Mesenchymal stem cell (in vitro differentiated cells and primary cell): ENCODE measurements around the gene LPCAT3.

Source experiments
- DNase-seq: peaks from one replicate; pipeline ENCODE4 v3.0.0-alpha.2; 2013
- H2AFZ ChIP-seq: one replicate; pipeline ENCODE4 v1.6.1; 2013; ENCODE audit warnings: low read depth, mild to moderate bottlenecking, control low read depth, inconsistent platforms, low read length, moderate library complexity
- H2AK5ac ChIP-seq: 2 replicates; pipeline ENCODE4 v1.6.1; 2013; ENCODE audit warnings: low read length, moderate library complexity, mild to moderate bottlenecking, inconsistent platforms; ENCODE audit not compliant: severe bottlenecking
- H2BK120ac ChIP-seq: one replicate; pipeline ENCODE4 v1.6.1; 2013; ENCODE audit warnings: low read depth, mild to moderate bottlenecking, inconsistent platforms, low read length, moderate library complexity
- H2BK12ac ChIP-seq, 2 experiments: one replicate each; pipeline ENCODE4 v1.6.1; 2013; ENCODE audit warnings: inconsistent platforms in 2 of 2, low read length in 2 of 2, mild to moderate bottlenecking in 2 of 2, moderate library complexity in 2 of 2, control low read depth in 1 of 2
- H2BK15ac ChIP-seq: one replicate; pipeline ENCODE4 v1.6.1; 2013; ENCODE audit warnings: mild to moderate bottlenecking, low read depth, inconsistent platforms; ENCODE audit not compliant: poor library complexity, severe bottlenecking
- H2BK5ac ChIP-seq: 2 replicates; pipeline ENCODE4 v1.6.1; 2013; ENCODE audit warnings: low read depth, mild to moderate bottlenecking, low read length, control low read depth, inconsistent platforms; ENCODE audit not compliant: poor library complexity, severe bottlenecking
- H3K14ac ChIP-seq, 2 experiments: one replicate each; pipeline ENCODE4 v1.6.1; 2013; ENCODE audit warnings: inconsistent platforms in 2 of 2, low read length in 2 of 2, control low read depth in 1 of 2, mild to moderate bottlenecking in 1 of 2, moderate library complexity in 1 of 2
- H3K18ac ChIP-seq, 2 experiments: one replicate each; pipeline ENCODE4 v1.6.1; 2013; ENCODE audit warnings: inconsistent platforms in 2 of 2, low read length in 2 of 2, control low read depth in 1 of 2, low read depth in 1 of 2, mild to moderate bottlenecking in 1 of 2
- H3K23ac ChIP-seq, 2 experiments: one replicate each; pipeline ENCODE4 v1.6.1; 2013; ENCODE audit warnings: inconsistent platforms in 2 of 2, low read length in 2 of 2, mild to moderate bottlenecking in 2 of 2, moderate library complexity in 2 of 2, control low read depth in 1 of 2
- H3K27ac ChIP-seq: 2 replicates; pipeline ENCODE4 v1.5.1; 2013; ENCODE audit warnings: mild to moderate bottlenecking, moderate library complexity, low read length, control low read depth, inconsistent platforms; ENCODE audit not compliant: poor library complexity, severe bottlenecking
- H3K27me3 ChIP-seq, 2 experiments: 2 replicates each; pipeline versions ENCODE4 v1.6.1 to v1.7.0; 2013; ENCODE audit warnings: low read length in 2 of 2, mild to moderate bottlenecking in 2 of 2, moderate library complexity in 2 of 2, control low read depth in 1 of 2, inconsistent platforms in 1 of 2; ENCODE audit not compliant: control insufficient read depth in 1 of 2, insufficient read depth in 1 of 2
- H3K36me3 ChIP-seq, 2 experiments: 2 replicates each; pipeline versions ENCODE4 v1.6.1 to v1.7.0; 2013; ENCODE audit warnings: low read length in 2 of 2, control low read depth in 1 of 2, inconsistent platforms in 1 of 2, low read depth in 1 of 2, mild to moderate bottlenecking in 1 of 2; ENCODE audit not compliant: insufficient read depth in 2 of 2, control insufficient read depth in 1 of 2
- H3K4ac ChIP-seq, 2 experiments: one replicate each; pipeline ENCODE4 v1.6.1; 2013; ENCODE audit warnings: inconsistent platforms in 2 of 2, low read length in 2 of 2, mild to moderate bottlenecking in 2 of 2, moderate library complexity in 2 of 2, control low read depth in 1 of 2, low read depth in 1 of 2
- H3K4me1 ChIP-seq: 2 replicates; pipeline ENCODE4 v1.6.1; 2013; ENCODE audit warnings: low read depth, low read length, control low read depth; ENCODE audit not compliant: control insufficient read depth, insufficient read depth
- H3K4me2 ChIP-seq: 2 replicates; pipeline ENCODE4 v1.6.1; 2013; ENCODE audit warnings: low read length, mild to moderate bottlenecking, inconsistent platforms; ENCODE audit not compliant: poor library complexity, severe bottlenecking
- H3K4me3 ChIP-seq, 2 experiments: 2 replicates each; pipeline versions ENCODE4 v1.5.1 to v1.7.0; 2013; ENCODE audit warnings: low read length in 2 of 2, mild to moderate bottlenecking in 2 of 2, control low read depth in 1 of 2, low read depth in 1 of 2; ENCODE audit not compliant: insufficient read depth in 1 of 2
- H3K79me1 ChIP-seq: replicated peaks from 2 replicates; pipeline ENCODE4 v1.6.1; 2013; ENCODE audit warnings: mild to moderate bottlenecking, control low read depth, low read length, inconsistent platforms; ENCODE audit not compliant: poor library complexity, severe bottlenecking
- H3K9ac ChIP-seq: 2 replicates; pipeline ENCODE4 v1.7.0; 2013; ENCODE audit warnings: mild to moderate bottlenecking, low read length, moderate library complexity
- H3K9me3 ChIP-seq: 2 replicates; pipeline ENCODE4 v1.7.0; 2013; ENCODE audit warnings: mild to moderate bottlenecking, low read length; ENCODE audit not compliant: control insufficient read depth
- H4K8ac ChIP-seq: one replicate; pipeline ENCODE4 v1.6.1; 2013; ENCODE audit warnings: inconsistent platforms, mild to moderate bottlenecking, low read length, moderate library complexity
- H4K91ac ChIP-seq: one replicate; pipeline ENCODE4 v1.6.1; 2013; ENCODE audit warnings: mild to moderate bottlenecking, low read length, inconsistent platforms
- WGBS: methylation state at CpG from one replicate; pipeline ENCODE4 v1.1.7; 2013; ENCODE audit warnings: mixed read lengths; 5-methylcytosine and 5-hydroxymethylcytosine counted together

LPCAT3 gene

DNA sequence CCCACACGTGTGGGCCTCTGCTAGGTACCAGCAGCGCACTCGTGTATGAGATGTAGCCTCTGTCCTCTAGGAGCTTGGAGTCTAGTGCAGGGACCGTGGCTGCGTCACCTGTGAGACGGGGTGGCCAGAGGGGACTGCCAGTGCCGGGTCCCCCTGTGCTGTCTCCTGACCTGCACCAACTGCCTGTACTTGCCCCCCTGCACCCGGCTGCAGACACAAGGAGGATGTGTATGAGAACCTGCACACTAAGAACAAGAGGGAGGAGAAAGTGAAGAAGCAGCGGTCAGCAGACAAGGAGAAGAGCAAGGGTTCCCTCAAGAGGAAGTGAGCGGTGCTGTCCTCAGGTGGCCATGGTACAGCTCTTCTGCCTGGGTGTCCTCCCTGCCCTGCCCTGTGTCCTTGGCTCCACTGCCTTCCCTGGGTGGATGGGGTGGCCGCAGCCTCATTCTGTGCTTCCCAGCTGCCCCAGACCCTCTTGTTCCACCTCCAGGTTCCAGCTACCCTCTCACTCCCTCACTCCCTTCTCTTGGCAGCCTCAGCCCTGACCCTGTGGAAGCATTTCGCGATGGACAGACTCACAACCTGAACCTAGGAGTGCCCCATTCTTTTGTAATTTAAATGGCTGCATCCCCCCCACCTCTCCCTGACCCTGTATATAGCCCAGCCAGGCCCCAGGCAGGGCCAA lies 57.5 kb downstream of the LPCAT3 start:
- H2BK5ac ChIP-seq, result no peak overlapping the region
- H3K23ac ChIP-seq, result no peak overlapping the region
- peak overlapping the region; percentile 94 for H4K8ac ChIP-seq

DNA sequence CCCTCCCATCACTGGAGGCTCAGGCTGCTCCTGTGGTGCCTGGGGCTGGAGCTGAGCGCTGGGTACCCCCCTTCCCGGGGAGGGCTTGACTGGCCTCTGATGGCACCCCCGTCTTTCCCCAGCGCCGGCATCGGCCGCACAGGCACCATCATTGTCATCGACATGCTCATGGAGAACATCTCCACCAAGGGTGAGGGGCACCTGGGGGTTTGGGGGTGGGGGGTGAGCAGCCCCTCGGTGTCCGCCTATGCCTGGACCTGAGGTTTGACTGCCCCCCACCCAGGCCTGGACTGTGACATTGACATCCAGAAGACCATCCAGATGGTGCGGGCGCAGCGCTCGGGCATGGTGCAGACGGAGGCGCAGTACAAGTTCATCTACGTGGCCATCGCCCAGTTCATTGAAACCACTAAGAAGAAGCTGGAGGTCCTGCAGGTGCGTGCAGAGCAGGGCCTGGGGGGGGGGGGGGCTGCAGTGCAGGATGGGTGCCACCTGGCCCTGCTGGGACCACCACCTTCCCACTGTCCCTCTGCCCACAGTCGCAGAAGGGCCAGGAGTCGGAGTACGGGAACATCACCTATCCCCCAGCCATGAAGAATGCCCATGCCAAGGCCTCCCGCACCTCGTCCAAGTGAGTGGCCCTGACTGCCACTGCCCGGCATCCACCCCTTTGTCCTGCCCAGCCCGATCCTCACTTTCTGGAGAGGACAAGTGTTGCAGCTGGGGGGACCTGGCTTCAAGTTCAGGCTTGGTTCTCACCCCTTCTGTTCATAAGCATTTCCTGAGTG lies 58.3 kb downstream of the LPCAT3 start:
- no peak overlapping the region for H2BK5ac ChIP-seq
- peak overlapping the region; percentile 28 for H4K91ac ChIP-seq
- H2BK15ac ChIP-seq, result no peak overlapping the region
- peaks cover 0 to 5% of the 10 kb centered on the region in 2 experiments for H3K27me3 ChIP-seq
- no peak overlapping the region for H3K9ac ChIP-seq
- H2AFZ ChIP-seq, result no peak overlapping the region
- no peak overlapping the region for H4K8ac ChIP-seq
- H2BK120ac ChIP-seq, result no peak overlapping the region
- H3K79me1 ChIP-seq, result no peaks in the 10 kb centered on the region
- H3K23ac ChIP-seq, result no peak overlapping the region
- H3K4me3 ChIP-seq, result no peak overlapping the region
- peaks cover 16% of the 10 kb centered on the region for H3K4me1 ChIP-seq
- WGBS, result 92% methylated on average over 26 of the region's 26 CpGs
- H3K18ac ChIP-seq, result no peak overlapping the region
- no peak for DNase-seq
- H3K14ac ChIP-seq, result no peak overlapping the region
- H3K36me3 ChIP-seq, result peaks cover 10 to 44% of the 10 kb centered on the region in 2 experiments
- no peaks in the 10 kb centered on the region for H3K9me3 ChIP-seq
- H2BK12ac ChIP-seq, result no peak overlapping the region
- no peak overlapping the region for H2AK5ac ChIP-seq
- H3K4ac ChIP-seq, result no peak overlapping the region
- H3K4me2 ChIP-seq, result no peak overlapping the region
- H3K27ac ChIP-seq, result no peak overlapping the region

More for the DNA sequence above, 57.5 kb downstream of the LPCAT3 start:
- Histone ChIP-seq H3K18ac (peak overlapping the region in 1 of 2 experiments; percentile 94), H3K9me3 (no peaks in the 10 kb centered on the region), H3K36me3 (peaks cover 18 to 43% of the 10 kb centered on the region in 2 experiments), H4K91ac (peak overlapping the region; percentile 88), H3K4ac (peak overlapping the region in 1 of 2 experiments; percentile 42), H3K27ac (no peak overlapping the region), H2AK5ac (no peak overlapping the region), H2BK15ac (peak overlapping the region; percentile 44), H3K27me3 (peaks cover 0 to 3% of the 10 kb centered on the region in 2 experiments), H3K9ac (peak overlapping the region; percentile 79), H3K4me3 (peak overlapping the region in 1 of 2 experiments; percentile 65), H2BK120ac (no peak overlapping the region), H3K4me1 (peaks cover 16% of the 10 kb centered on the region), H2BK12ac (peak overlapping the region in 1 of 2 experiments; percentile 3), H3K4me2 (no peak overlapping the region), H2AFZ (no peak overlapping the region), H3K14ac (no peak overlapping the region), H3K79me1 (no peaks in the 10 kb centered on the region)
- DNase-seq, result no peak
- WGBS, result 90% methylated on average over 13 of the region's 13 CpGs

DNA sequence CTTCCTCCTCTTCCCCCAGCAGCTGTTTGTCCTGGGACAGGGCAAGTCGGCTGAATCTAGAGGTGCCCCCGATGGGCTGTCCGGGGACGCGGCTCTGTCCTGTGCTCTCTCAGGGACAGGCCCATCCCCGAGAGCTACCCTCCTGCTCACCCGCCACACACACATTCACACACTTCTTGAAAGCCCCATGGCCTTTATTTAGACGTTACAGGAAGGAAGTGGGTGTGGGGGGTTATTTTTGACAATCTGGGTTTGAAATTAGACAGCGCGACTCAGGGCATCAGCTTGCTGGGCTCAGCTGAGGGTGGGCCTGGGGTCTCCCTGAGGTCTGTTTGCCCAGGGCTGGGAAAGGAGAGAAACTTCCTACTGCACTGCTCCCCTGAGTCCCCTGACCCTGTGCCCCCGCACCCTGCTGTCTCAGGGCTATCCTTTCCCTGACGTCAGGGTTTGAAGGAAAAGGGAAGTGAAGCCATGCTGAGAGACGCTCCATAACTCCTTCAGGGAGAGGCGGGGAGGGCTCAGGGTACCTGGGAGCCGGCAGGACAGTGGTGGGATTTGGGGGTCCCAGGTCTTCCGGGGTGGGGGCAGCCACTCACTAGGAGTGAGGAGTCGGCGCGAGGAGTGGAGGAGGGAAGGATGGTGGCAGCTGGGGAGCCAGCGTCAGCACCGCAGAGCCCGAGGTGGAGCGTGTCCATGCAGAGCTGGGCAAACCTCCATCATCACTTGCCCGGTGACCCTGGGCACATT lies 59.0 kb downstream of the LPCAT3 start:
- Histone ChIP-seq H2AK5ac (no peak overlapping the region), H3K4me3 (no peak overlapping the region), H3K27ac (no peak overlapping the region), H2BK120ac (no peak overlapping the region), H4K91ac (no peak overlapping the region), H2AFZ (no peak overlapping the region), H3K9ac (no peak overlapping the region), H3K4me2 (no peak overlapping the region), H3K14ac (no peak overlapping the region), H3K79me1 (no peaks in the 10 kb centered on the region), H2BK5ac (no peak overlapping the region), H2BK15ac (no peak overlapping the region), H3K36me3 (peaks cover 3 to 42% of the 10 kb centered on the region in 2 experiments), H3K4ac (no peak overlapping the region), H3K9me3 (no peaks in the 10 kb centered on the region), H3K27me3 (peaks cover 0 to 12% of the 10 kb centered on the region in 2 experiments), H4K8ac (no peak overlapping the region), H2BK12ac (no peak overlapping the region), H3K18ac (no peak overlapping the region), H3K4me1 (peaks cover 16% of the 10 kb centered on the region), H3K23ac (no peak overlapping the region)
- no peak for DNase-seq
- 75% methylated on average over 15 of the region's 24 CpGs for WGBS
